ENCODE results near the gene DOHH. TPM values are rescaled to one million over a fixed set of nuclear protein-coding genes. Genes with fewer than 3 reads are reported as not detected.
A peak's percentile ranks its signal among the peaks of the same experiment; 100 is the strongest.

Gene DOHH
- total RNA-seq, 1 donor from 2014 or later: 14.5 TPM

DNA sequence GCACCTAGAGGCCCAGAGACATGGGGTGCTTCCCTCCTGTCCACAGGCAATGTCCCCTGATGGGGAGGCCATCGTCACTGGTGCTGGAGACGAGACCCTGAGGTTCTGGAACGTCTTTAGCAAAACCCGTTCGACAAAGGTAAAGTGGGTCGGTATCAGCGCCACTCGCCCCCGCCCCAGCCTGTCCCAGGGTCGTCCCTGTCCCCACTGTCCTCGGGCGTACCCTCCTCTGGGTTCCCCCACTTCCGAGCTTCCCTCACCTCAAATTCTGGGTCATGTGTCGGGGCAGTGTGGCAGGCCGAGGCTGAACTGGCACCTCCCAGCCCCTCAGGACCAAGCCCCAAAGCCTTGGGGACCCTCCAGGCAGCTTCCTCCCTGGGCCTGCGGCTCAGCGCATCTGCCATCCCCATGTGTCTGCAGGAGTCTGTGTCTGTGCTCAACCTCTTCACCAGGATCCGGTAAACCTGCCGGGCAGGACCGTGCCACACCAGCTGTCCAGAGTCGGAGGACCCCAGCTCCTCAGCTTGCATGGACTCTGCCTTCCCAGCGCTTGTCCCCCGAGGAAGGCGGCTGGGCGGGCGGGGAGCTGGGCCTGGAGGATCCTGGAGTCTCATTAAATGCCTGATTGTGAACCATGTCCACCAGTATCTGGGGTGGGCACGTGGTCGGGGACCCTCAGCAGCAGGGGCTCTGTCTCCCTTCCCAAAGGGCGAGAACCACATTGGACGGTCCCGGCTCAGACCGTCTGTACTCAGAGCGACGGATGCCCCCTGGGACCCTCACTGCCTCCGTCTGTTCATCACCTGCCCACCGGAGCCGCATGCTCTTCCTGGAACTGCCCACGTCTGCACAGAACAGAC, 34.1 kb upstream of the DOHH start:
- no peak for DNase-seq (ENCODE audit: low read depth)
- Histone ChIP-seq H3K27ac (ENCODE audit: low read depth, low read length) (no peak overlapping the region), H2AFZ (ENCODE audit: low read depth, low read length) (no peak overlapping the region), H4K20me1 (ENCODE audit: insufficient read depth, low read length) (peaks cover 58% of the 10 kb centered on the region), H3K9ac (ENCODE audit: low read length) (no peak overlapping the region), H3K4me1 (ENCODE audit: insufficient read depth, low read length) (no peaks in the 10 kb centered on the region), H3K9me3 (ENCODE audit: insufficient read depth, low read depth, low read length) (no peaks in the 10 kb centered on the region), H3K79me2 (ENCODE audit: insufficient read depth, low read length) (peaks cover 4% of the 10 kb centered on the region), H3K4me2 (ENCODE audit: low read length) (no peak overlapping the region), H3K4me3 (ENCODE audit: insufficient read depth, low read depth, low read length) (no peak overlapping the region), H3K27me3 (ENCODE audit: insufficient read depth, low read length) (no peaks in the 10 kb centered on the region), H3K36me3 (ENCODE audit: insufficient read depth, low read length) (peaks cover 6% of the 10 kb centered on the region)
- FAIRE-seq: no peak
- no peaks in the 10 kb centered on the region for H3K9me3 Mint-ChIP-seq (ENCODE audit: unreplicated experiment)
- H3K4me1 Mint-ChIP-seq (ENCODE audit: low read depth, unreplicated experiment): no peaks in the 10 kb centered on the region
- no peaks in the 10 kb centered on the region for H3K27me3 Mint-ChIP-seq (ENCODE audit: low read depth, unreplicated experiment)
- H3K36me3 Mint-ChIP-seq (ENCODE audit: low read depth, unreplicated experiment): peaks cover 16% of the 10 kb centered on the region
- peak overlapping the region; percentile 77 for H3K27ac Mint-ChIP-seq (ENCODE audit: unreplicated experiment)
- TF ChIP-seq, protein P1, sequence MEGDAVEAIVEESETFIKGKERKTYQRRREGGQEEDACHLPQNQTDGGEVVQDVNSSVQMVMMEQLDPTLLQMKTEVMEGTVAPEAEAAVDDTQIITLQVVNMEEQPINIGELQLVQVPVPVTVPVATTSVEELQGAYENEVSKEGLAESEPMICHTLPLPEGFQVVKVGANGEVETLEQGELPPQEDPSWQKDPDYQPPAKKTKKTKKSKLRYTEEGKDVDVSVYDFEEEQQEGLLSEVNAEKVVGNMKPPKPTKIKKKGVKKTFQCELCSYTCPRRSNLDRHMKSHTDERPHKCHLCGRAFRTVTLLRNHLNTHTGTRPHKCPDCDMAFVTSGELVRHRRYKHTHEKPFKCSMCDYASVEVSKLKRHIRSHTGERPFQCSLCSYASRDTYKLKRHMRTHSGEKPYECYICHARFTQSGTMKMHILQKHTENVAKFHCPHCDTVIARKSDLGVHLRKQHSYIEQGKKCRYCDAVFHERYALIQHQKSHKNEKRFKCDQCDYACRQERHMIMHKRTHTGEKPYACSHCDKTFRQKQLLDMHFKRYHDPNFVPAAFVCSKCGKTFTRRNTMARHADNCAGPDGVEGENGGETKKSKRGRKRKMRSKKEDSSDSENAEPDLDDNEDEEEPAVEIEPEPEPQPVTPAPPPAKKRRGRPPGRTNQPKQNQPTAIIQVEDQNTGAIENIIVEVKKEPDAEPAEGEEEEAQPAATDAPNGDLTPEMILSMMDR (IDR thresholded peaks at IDR 0.05; ENCODE audit: insufficient read depth, low read depth, low read length): no peak
- no peak for TF ChIP-seq EZH2 (IDR thresholded peaks at IDR 0.05; ENCODE audit: insufficient read depth, low read length)
- H3K4me3 Mint-ChIP-seq (ENCODE audit: unreplicated experiment): no peak overlapping the region

DNA sequence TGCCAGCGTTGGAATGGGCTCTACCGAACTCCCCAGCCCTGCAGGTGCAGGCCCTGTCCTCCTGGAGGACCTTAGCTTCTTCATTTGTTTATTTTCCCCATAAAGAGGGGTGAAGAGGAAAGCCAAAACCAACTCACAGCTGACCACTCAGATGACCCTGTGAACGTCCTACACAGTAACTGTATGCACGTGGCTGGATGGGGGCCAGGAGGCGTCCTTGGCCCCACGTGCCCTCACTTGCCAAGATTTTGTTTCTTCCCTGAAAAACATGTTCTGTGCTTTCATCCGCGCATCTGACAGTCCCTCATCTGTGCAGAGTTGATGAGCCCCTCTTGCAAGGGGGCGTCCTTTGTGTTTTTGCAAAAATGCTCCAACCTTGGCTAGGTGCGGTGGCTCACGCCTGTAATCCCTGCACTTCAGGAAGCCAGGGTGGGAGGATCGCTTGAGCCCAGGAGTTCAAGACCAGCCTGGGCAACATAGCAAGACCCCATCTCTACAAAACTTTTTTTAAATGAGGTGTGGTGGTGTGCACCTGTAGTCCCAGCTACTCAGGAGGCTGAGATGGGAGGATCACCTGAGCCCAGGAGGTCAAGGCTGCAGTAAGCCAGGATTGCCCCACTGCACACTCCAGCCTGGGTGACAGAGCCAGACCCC, 33.2 kb upstream of the DOHH start:
- Histone ChIP-seq H3K4me1 (ENCODE audit: insufficient read depth, low read length) (no peaks in the 10 kb centered on the region), H3K27ac (ENCODE audit: low read depth, low read length) (no peak overlapping the region), H4K20me1 (ENCODE audit: insufficient read depth, low read length) (peaks cover 55% of the 10 kb centered on the region), H3K9ac (ENCODE audit: low read length) (no peak overlapping the region), H3K4me3 (ENCODE audit: insufficient read depth, low read depth, low read length) (no peak overlapping the region), H2AFZ (ENCODE audit: low read depth, low read length) (no peak overlapping the region), H3K27me3 (ENCODE audit: insufficient read depth, low read length) (no peaks in the 10 kb centered on the region), H3K79me2 (ENCODE audit: insufficient read depth, low read length) (peaks cover 2% of the 10 kb centered on the region), H3K9me3 (ENCODE audit: insufficient read depth, low read depth, low read length) (no peaks in the 10 kb centered on the region), H3K4me2 (ENCODE audit: low read length) (no peak overlapping the region), H3K36me3 (ENCODE audit: insufficient read depth, low read length) (peaks cover 6% of the 10 kb centered on the region)
- Mint-ChIP-seq H3K27ac (ENCODE audit: unreplicated experiment) (no peak overlapping the region), H3K4me1 (ENCODE audit: low read depth, unreplicated experiment) (no peaks in the 10 kb centered on the region), H3K4me3 (ENCODE audit: unreplicated experiment) (no peak overlapping the region), H3K9me3 (ENCODE audit: unreplicated experiment) (no peaks in the 10 kb centered on the region), H3K36me3 (ENCODE audit: low read depth, unreplicated experiment) (peaks cover 13% of the 10 kb centered on the region), H3K27me3 (ENCODE audit: low read depth, unreplicated experiment) (no peaks in the 10 kb centered on the region)
- FAIRE-seq (no peak), DNase-seq (ENCODE audit: low read depth) (no peak)
- no peak for TF ChIP-seq EZH2 (IDR thresholded peaks at IDR 0.05; ENCODE audit: insufficient read depth, low read length)
- TF ChIP-seq, protein P1 (IDR thresholded peaks at IDR 0.05; ENCODE audit: insufficient read depth, low read depth, low read length): no peak
